CD4-positive, alpha-beta T cell treated with Interleukin-21 for 1 hour (primary cell): Measurements from ENCODE around the gene ZNF248.

ENCODE experiments used
- DNase-seq: peaks from one replicate; pipeline ENCODE4 v3.0.0-alpha.2; 2020

Gene ZNF248

DNA sequence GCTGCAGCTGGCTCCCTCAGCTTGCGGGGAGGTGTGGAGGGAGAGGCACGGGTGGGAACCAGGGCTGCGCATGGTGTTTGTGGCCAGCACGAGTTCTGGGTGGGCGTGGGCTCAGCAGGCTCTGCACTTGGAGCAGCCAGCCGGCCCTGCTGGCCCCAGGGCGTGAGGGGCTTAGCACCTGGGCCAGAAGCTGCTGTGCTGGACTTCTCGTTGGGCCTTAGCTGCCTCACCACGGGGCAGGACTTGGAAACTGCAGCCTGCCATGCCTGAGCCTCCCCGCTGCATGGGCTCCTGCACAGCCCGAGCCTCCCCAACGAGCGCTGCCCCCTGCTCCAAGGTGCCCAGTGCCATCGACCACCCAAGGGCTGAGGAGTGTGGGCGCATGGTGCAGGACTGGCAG is 120.1 kb downstream of the ZNF248 start:
- no peak for DNase-seq

DNA sequence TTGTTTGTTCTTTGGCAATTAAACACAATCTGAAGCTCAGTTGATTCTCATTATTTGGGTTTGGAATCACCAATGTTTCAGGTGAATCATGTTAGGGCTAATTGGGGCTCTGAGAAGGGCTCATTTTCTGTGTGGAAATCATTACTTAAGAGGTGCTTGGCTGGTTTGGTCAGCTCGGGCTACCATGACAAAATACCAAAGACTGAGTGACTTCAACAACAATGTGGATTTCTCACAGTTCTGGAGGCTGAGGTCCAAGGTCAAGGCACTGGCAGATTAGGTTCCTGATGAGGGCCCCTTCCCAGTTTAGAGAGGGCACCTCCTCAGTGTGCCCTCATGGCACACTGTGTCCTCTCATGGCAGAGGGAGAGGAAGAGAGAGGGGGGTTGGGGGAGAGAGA is 121.3 kb downstream of the ZNF248 start:
- DNase-seq, result no peak

DNA sequence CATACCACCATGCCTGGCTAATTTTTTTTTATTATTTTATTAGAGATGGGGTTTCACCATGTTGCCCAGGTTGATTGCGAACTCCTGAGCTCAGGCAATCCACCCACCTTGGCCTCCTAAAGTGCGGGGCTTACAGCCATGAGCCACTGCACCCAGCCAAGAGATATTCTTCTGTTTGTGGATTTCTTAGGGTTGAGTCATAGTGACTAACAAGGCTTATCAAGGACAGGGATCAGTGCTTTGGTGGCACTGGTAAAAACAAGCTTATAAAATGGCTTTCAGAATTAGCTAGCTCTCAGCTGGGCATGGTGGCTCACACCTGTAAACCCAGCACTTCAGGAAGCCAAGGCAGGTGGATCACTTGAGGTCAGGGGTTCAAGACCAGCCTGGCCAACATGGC is 122.4 kb downstream of the ZNF248 start:
- no peak for DNase-seq
